Vagina (tissue), 2 donors: Measurements from ENCODE around the gene GID8.

Experiments used
- POLR2A ChIP-seq, 2 donors: fragments of 450-650 bp; IDR thresholded peaks; one replicate each; pipeline ENCODE4 v1.6.1; 2017; ENCODE audit warnings: antibody characterized with exemption in 2 of 2, mild to moderate bottlenecking in 2 of 2, moderate library complexity in 2 of 2
- POLR2AphosphoS5 ChIP-seq, 2 donors: sonication (generic); formaldehyde crosslinking; IDR thresholded peaks; one replicate each; pipeline ENCODE4 v1.9.0; 2017; ENCODE audit warnings: antibody characterized with exemption in 2 of 2, mild to moderate bottlenecking in 2 of 2, low read depth in 1 of 2; ENCODE audit not compliant: insufficient read depth in 1 of 2
- TF ChIP-seq, protein P1 (sequence below), 3 experiments: fragments of 450-650 bp in 2 of 3; fragments of 200-600 bp in 1 of 3; sonication (generic) in 1 of 3; IDR thresholded peaks; one replicate each; pipeline ENCODE4 v1.5.1; 2017 to 2019; ENCODE audit warnings: antibody characterized with exemption in 3 of 3, mild to moderate bottlenecking in 2 of 3, moderate library complexity in 2 of 3

DNA sequence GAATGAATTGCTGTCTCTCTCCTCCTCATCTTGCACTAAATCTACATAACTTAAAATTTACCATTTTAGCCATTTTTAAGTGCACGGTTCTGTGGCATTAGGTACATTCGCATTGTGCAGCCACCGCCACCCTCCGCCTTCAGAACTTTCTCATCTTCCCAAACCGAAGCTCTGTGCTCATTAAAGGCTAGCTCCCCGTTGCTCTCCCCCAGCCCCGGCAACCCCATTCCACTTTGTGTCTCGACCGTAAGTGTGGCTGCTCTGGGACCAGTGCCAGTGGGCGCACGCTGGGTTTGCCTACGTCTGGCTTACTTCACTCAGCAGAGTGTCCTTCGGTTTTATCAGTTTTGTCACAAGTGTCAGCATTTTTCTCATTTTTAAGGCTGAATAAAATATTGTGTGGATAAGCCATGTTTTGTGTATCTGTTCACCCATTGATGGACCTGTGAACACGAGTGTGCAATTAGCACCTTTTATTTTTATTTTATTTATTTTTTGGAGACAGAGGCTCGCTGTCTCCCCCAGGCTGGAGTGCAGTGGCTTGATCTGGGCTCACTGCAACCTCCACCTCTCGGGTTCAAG, 31.3 kb downstream of the GID8 start:
- TF ChIP-seq, protein P1, sequence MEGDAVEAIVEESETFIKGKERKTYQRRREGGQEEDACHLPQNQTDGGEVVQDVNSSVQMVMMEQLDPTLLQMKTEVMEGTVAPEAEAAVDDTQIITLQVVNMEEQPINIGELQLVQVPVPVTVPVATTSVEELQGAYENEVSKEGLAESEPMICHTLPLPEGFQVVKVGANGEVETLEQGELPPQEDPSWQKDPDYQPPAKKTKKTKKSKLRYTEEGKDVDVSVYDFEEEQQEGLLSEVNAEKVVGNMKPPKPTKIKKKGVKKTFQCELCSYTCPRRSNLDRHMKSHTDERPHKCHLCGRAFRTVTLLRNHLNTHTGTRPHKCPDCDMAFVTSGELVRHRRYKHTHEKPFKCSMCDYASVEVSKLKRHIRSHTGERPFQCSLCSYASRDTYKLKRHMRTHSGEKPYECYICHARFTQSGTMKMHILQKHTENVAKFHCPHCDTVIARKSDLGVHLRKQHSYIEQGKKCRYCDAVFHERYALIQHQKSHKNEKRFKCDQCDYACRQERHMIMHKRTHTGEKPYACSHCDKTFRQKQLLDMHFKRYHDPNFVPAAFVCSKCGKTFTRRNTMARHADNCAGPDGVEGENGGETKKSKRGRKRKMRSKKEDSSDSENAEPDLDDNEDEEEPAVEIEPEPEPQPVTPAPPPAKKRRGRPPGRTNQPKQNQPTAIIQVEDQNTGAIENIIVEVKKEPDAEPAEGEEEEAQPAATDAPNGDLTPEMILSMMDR (IDR thresholded peaks at IDR 0.05), result no peak
- TF ChIP-seq POLR2A (IDR thresholded peaks at IDR 0.05), result no peak
- no peak for TF ChIP-seq POLR2AphosphoS5 (IDR thresholded peaks at IDR 0.05; ENCODE audit: insufficient read depth in 1 of 2, low read depth in 1 of 2)
